ENCODE results near the gene IRF9.

- TF ChIP-seq EP300 (IDR thresholded peaks at IDR 0.05; ENCODE audit: borderline replicate concordance) (no peak), EGR1 (IDR thresholded peaks at IDR 0.05) (no peak)
Observed at GRCh38 chr14:24178399-24179178, 17.5 kb downstream of the IRF9 start.
